ENCODE results near the gene PBLD. TPM values are rescaled to one million over a fixed set of nuclear protein-coding genes. Genes with fewer than 3 reads are reported as not detected.

PBLD gene
- total RNA-seq, 1 experiment from 2014 or later, result 11.7 TPM

DNA sequence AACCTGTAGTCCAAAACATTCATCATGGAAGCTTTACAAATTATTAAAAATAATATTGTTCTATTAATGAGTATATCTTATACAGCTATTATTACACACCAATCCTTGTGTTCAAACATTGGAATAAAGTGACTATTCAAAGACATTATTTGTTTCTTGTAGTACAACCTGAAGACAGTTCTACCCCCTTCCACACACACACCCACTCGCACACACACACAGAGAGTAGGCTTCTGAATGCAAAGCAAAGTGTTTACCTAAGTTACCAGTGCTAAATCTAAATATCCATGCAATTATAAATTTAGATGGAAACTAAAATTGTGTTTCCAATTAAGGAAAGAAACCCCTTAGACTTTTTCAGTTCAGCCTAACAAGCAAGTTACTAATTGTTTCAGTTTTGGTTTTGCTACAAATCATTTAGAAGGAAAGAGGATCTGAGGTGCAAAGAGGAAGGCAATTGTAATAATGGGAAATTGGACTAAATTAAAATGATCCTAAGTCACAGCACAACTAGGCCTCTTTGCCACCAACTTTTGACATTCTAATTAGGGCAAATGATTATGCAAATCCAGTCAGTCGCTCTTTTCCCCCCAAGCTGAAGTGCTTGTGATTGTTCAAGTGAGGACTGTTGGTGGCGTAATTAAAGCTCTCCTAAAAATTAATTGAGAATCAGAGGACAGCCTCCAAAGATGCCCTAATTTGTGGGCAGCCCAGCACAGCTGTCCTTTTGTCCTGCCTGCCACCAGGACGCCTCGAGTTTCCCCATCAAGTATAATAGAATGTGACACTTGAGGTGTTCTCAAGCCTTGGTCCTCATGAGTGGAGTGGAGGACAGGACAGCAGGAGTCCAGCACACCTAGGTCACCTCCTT, 80.9 kb downstream of the PBLD start:
- no peaks in the 10 kb centered on the region for H4K20me1 ChIP-seq (ENCODE audit: insufficient read depth)
- no peak for DNase-seq
- intact Hi-C loops (cut with micrococcal nuclease; ENCODE audit: unreplicated experiment), result no loop called here
- no peak overlapping the region for H2AFZ ChIP-seq
- H3K9me2 ChIP-seq (ENCODE audit: insufficient read depth), result no peaks in the 10 kb centered on the region
- ChIA-PET CTCF (no interaction called here), POLR2A (ENCODE audit: unreplicated experiment) (interaction anchor here (0.7 kb wide), 1 partner anchor 19 kb away, joined by 4 read pairs; no protein-coding TSS in a partner anchor)
- no peak overlapping the region for H3K27ac ChIP-seq
- TF ChIP-seq, protein P1, sequence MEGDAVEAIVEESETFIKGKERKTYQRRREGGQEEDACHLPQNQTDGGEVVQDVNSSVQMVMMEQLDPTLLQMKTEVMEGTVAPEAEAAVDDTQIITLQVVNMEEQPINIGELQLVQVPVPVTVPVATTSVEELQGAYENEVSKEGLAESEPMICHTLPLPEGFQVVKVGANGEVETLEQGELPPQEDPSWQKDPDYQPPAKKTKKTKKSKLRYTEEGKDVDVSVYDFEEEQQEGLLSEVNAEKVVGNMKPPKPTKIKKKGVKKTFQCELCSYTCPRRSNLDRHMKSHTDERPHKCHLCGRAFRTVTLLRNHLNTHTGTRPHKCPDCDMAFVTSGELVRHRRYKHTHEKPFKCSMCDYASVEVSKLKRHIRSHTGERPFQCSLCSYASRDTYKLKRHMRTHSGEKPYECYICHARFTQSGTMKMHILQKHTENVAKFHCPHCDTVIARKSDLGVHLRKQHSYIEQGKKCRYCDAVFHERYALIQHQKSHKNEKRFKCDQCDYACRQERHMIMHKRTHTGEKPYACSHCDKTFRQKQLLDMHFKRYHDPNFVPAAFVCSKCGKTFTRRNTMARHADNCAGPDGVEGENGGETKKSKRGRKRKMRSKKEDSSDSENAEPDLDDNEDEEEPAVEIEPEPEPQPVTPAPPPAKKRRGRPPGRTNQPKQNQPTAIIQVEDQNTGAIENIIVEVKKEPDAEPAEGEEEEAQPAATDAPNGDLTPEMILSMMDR (conservative IDR thresholded peaks at IDR 0.05), result no peak
- no peak for TF ChIP-seq EZH2 (IDR thresholded peaks at IDR 0.05; ENCODE audit: low read depth)
- H3K36me3 ChIP-seq (ENCODE audit: low read depth), result no peaks in the 10 kb centered on the region
- H3K4me2 ChIP-seq, result no peak overlapping the region
- H3K27me3 ChIP-seq (ENCODE audit: insufficient read depth, low read depth), result no peaks in the 10 kb centered on the region
- no peaks in the 10 kb centered on the region for H3K9me3 ChIP-seq (ENCODE audit: insufficient read depth, low read depth)
- no peaks in the 10 kb centered on the region for H3K79me2 ChIP-seq (ENCODE audit: low read depth)
- no peak overlapping the region for H3K4me3 ChIP-seq
- H3K4me1 ChIP-seq (replicated peaks; ENCODE audit: insufficient read depth), result no peaks in the 10 kb centered on the region
- BruUV-seq (replicated peaks), result no TSS peak
- no peaks in the 10 kb centered on the region for H3F3A ChIP-seq (ENCODE audit: insufficient read depth, low read depth)

GRCh38 chr10:68251151-68251550, 81.6 kb downstream of the PBLD start:
- Histone ChIP-seq H3F3A (ENCODE audit: insufficient read depth, low read depth) (no peaks in the 10 kb centered on the region), H3K9me3 (ENCODE audit: insufficient read depth, low read depth) (no peaks in the 10 kb centered on the region), H4K20me1 (ENCODE audit: insufficient read depth) (no peaks in the 10 kb centered on the region), H3K27me3 (ENCODE audit: insufficient read depth, low read depth) (no peaks in the 10 kb centered on the region), H3K4me1 (replicated peaks; ENCODE audit: insufficient read depth) (no peaks in the 10 kb centered on the region), H3K36me3 (ENCODE audit: low read depth) (no peaks in the 10 kb centered on the region), H3K4me3 (no peak overlapping the region), H3K4me2 (no peak overlapping the region), H3K79me2 (ENCODE audit: low read depth) (no peaks in the 10 kb centered on the region), H3K27ac (no peak overlapping the region), H3K9me2 (ENCODE audit: insufficient read depth) (no peaks in the 10 kb centered on the region), H2AFZ (no peak overlapping the region)
- TF ChIP-seq, protein P1 (conservative IDR thresholded peaks at IDR 0.05), result no peak
- TF ChIP-seq EZH2 (IDR thresholded peaks at IDR 0.05; ENCODE audit: low read depth), result no peak
- ChIA-PET POLR2A (ENCODE audit: unreplicated experiment) (interaction anchor here (0.7 kb wide), 1 partner anchor 20 kb away, joined by 4 read pairs; no protein-coding TSS in a partner anchor), CTCF (no interaction called here)
- no peak for DNase-seq
- intact Hi-C loops (cut with micrococcal nuclease; ENCODE audit: unreplicated experiment), result no loop called here
- BruUV-seq (replicated peaks), result no TSS peak

DNA sequence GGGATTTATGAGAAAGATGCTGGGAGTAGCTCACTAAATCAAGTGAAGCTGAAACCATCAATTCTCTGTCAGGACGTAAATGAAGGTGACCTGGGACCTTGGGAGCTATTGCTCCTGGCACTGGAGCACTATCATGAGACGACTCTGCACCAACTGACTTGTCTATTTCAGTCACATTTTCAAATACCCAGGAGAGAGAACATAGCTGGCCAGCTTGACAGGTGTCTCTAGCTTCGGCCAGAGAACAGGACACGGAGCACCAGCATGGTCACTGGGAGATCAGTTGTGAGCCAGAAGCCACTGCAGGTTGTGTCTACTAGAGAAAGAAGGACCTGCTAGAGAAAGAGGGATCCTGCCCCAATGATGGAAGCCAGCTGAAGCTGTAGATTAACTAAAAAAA, 83.4 kb downstream of the PBLD start:
- H3K27me3 ChIP-seq (ENCODE audit: insufficient read depth, low read depth), result no peaks in the 10 kb centered on the region
- H3K4me2 ChIP-seq, result no peak overlapping the region
- no peak overlapping the region for H3K27ac ChIP-seq
- POLR2A ChIA-PET (ENCODE audit: unreplicated experiment), result no interaction called here
- H3K4me3 ChIP-seq, result no peak overlapping the region
- BruUV-seq (replicated peaks), result no TSS peak
- H3F3A ChIP-seq (ENCODE audit: insufficient read depth, low read depth), result no peaks in the 10 kb centered on the region
- no peaks in the 10 kb centered on the region for H3K9me2 ChIP-seq (ENCODE audit: insufficient read depth)
- TF ChIP-seq EZH2 (IDR thresholded peaks at IDR 0.05; ENCODE audit: low read depth), result no peak
- TF ChIP-seq, protein P1 (conservative IDR thresholded peaks at IDR 0.05), result no peak
- no peaks in the 10 kb centered on the region for H4K20me1 ChIP-seq (ENCODE audit: insufficient read depth)
- no peak overlapping the region for H2AFZ ChIP-seq
- no peaks in the 10 kb centered on the region for H3K79me2 ChIP-seq (ENCODE audit: low read depth)
- DNase-seq, result no peak
- H3K9me3 ChIP-seq (ENCODE audit: insufficient read depth, low read depth), result no peaks in the 10 kb centered on the region
- no peaks in the 10 kb centered on the region for H3K36me3 ChIP-seq (ENCODE audit: low read depth)
- no peaks in the 10 kb centered on the region for H3K4me1 ChIP-seq (replicated peaks; ENCODE audit: insufficient read depth)
- intact Hi-C loops (cut with micrococcal nuclease; ENCODE audit: unreplicated experiment), result no loop called here
- CTCF ChIA-PET, result no interaction called here
